Endothelial cell of umbilical vein (primary cell): ENCODE measurements around the gene CNTFR.
A peak's percentile ranks its signal among the peaks of the same experiment; 100 is the strongest.

Experiments used
- EZH2 ChIP-seq: IDR thresholded peaks from 2 replicates; pipeline ENCODE4 v1.6.1; 2012; ENCODE audit warnings: borderline replicate concordance, low read depth, mild to moderate bottlenecking, moderate library complexity, low read length, inconsistent platforms; ENCODE audit not compliant: severe bottlenecking
- FOS ChIP-seq: IDR thresholded peaks from 2 replicates; pipeline ENCODE4 v1.6.1; 2011; ENCODE audit warnings: mild to moderate bottlenecking, low read length, moderate library complexity, borderline replicate concordance; ENCODE audit not compliant: insufficient read depth
- GATA2 ChIP-seq: IDR thresholded peaks from 2 replicates; pipeline ENCODE4 v1.7.0; 2011; ENCODE audit warnings: low read depth, mild to moderate bottlenecking, moderate library complexity, mixed read lengths, low read length; ENCODE audit not compliant: insufficient read length, insufficient read depth
- MYC ChIP-seq: IDR thresholded peaks from one replicate; pipeline ENCODE4 v1.6.1; 2011; ENCODE audit warnings: mild to moderate bottlenecking, low read depth, low read length
- POLR2A ChIP-seq: IDR thresholded peaks from 2 replicates; pipeline ENCODE4 v1.6.1; 2012; ENCODE audit warnings: low read depth, mild to moderate bottlenecking, control low read depth, low read length
- TF ChIP-seq, protein P1 (sequence below), 2 donors: IDR thresholded peaks; 1 replicate in 1 of 2; 2 replicates in 1 of 2; pipeline ENCODE4 v1.5.1; 2011; ENCODE audit warnings: low read length in 2 of 2, mild to moderate bottlenecking in 2 of 2, moderate library complexity in 2 of 2, control low read depth in 1 of 2, inconsistent platforms in 1 of 2, low read depth in 1 of 2; ENCODE audit not compliant: insufficient read depth in 1 of 2; ENCODE audit errors: extremely low read depth in 1 of 2

DNA sequence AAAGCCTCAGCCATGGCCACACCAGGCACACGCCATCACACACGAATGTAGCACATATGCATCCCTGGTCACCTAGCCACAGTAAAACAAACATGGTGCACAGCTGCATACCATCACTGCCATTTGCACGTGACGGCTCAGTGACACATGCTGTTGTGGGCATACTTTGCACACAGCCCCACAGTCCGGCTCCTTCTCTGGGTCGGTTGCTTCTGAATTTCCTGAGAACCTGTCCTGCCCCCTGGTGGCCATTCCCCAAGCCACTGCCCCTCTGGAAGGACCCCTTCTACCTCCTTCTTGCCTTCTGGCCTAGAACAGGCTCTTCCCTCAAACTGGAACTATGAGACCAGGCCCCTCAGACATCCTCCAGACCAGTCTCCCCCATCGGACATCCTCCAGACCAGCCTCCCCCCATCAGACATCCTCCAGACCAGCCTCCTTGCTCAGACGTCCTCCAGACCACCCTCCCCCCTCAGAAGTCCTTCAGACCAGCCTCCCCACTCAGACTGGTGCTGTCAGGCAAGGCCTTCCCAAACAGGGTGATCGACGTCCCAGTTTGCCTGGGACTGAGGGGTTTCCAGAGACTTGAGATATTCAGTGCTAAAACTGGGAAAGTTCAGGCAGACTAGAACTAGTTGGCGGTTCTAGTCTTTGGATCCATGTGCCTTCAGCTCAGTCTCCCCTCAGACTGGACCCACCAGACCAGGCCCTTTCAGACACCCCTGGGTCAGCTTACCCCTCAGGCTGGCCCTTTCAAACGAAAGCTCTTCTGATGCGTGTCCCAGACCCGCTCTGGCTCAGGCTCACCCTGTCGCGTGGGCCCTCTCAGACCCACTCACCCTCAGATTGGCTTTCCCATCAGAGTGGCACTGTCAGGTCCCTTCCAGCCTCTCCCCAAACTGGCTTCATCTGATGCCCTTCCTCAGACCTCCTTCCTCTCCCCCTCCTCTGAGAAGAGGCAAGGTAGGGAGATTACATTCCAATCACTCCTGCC, 42.4 kb downstream of the CNTFR start:
- TF ChIP-seq, protein P1, sequence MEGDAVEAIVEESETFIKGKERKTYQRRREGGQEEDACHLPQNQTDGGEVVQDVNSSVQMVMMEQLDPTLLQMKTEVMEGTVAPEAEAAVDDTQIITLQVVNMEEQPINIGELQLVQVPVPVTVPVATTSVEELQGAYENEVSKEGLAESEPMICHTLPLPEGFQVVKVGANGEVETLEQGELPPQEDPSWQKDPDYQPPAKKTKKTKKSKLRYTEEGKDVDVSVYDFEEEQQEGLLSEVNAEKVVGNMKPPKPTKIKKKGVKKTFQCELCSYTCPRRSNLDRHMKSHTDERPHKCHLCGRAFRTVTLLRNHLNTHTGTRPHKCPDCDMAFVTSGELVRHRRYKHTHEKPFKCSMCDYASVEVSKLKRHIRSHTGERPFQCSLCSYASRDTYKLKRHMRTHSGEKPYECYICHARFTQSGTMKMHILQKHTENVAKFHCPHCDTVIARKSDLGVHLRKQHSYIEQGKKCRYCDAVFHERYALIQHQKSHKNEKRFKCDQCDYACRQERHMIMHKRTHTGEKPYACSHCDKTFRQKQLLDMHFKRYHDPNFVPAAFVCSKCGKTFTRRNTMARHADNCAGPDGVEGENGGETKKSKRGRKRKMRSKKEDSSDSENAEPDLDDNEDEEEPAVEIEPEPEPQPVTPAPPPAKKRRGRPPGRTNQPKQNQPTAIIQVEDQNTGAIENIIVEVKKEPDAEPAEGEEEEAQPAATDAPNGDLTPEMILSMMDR (IDR thresholded peaks at IDR 0.05; ENCODE audit: extremely low read depth in 1 of 2, insufficient read depth in 1 of 2, low read depth in 1 of 2, low read length in 2 of 2) = peak; percentile 73 to 85
- TF ChIP-seq EZH2 (no peak), MYC (no peak), POLR2A (no peak), FOS (no peak), GATA2 (no peak)
